Ovary (tissue), 9 donors: Measurements from ENCODE around the gene SEC22B. TPM values are rescaled to one million over a fixed set of nuclear protein-coding genes. Genes with fewer than 3 reads are reported as not detected.
"Not testable (repeated sequence)": the region's sequence is repeated elsewhere in the genome, so short reads cannot be mapped to it uniquely, and the experiment has no call there.

Experiments used
- DNase-seq, 5 donors: peaks; one replicate each; pipeline ENCODE4 v3.0.0-alpha.2; 2019 to 2020
- H3K27ac ChIP-seq, 2 donors: fragments of 200-600 bp; one replicate each; pipeline versions ENCODE4 v1.5.1 to v1.8.0; 2019 to 2022
- H3K27me3 ChIP-seq: fragments of 200-600 bp; one replicate; pipeline ENCODE4 v1.8.0; 2022
- H3K36me3 ChIP-seq: fragments of 200-600 bp; sonication (generic); one replicate; pipeline ENCODE4 v1.5.1; 2019
- H3K4me1 ChIP-seq: one replicate; pipeline ENCODE4 v1.8.1; 2013; ENCODE audit warnings: mild to moderate bottlenecking, moderate library complexity; ENCODE audit not compliant: insufficient read depth
- H3K4me3 ChIP-seq: fragments of 200-600 bp; sonication (generic); one replicate; pipeline ENCODE4 v1.5.1; 2017
- H3K9me3 ChIP-seq, 2 donors: fragments of 200-600 bp in 1 of 2; sonication (generic) in 1 of 2; one replicate each; pipeline versions ENCODE4 v1.5.1 to v1.8.1; 2013 to 2019; ENCODE audit warnings: mild to moderate bottlenecking in 1 of 2, moderate library complexity in 1 of 2
- EP300 ChIP-seq: sonication (generic); formaldehyde crosslinking; IDR thresholded peaks from one replicate; pipeline ENCODE4 v1.6.1; 2017; ENCODE audit warnings: antibody characterized with exemption
- POLR2A ChIP-seq: fragments of 450-650 bp; IDR thresholded peaks from one replicate; pipeline ENCODE4 v1.6.1; 2017; ENCODE audit warnings: antibody characterized with exemption, mild to moderate bottlenecking, moderate library complexity
- WGBS, 3 donors: extraction: QIAGEN DNeasy Blood & Tissue Kit in 1 of 3; methylation state at CpG; one replicate each; pipeline versions ENCODE4 v1.1.5 to v1.1.7; 2013 to 2017; 5-methylcytosine and 5-hydroxymethylcytosine counted together
- intact Hi-C, 4 donors: fragments of 100-400 bp; cut with DNase I; formaldehyde crosslinking; loops; one replicate each; pipeline versions ENCODE4 v1.11.0 to v1.15.1; 2022 to 2023
- polyA plus RNA-seq, 2 donors: library from polyadenylated mRNA; stranded (reverse); fragments of 200-250 nt in 1 of 2; fragments of 350-450 nt in 1 of 2; fragmentation: Illumina TruSeq in 1 of 2; extraction: RNeasy Lipid Tissue Mini Kit (QIAGEN cat#74804) in 1 of 2; gene quantifications; one replicate each; pipeline ENCODE4 v1.2.3, GENCODE V29; 2013 to 2014
- total RNA-seq, 7 donors: library from RNA; depleted of rRNA in 2 of 7; stranded (reverse); fragments of >200 nt in 2 of 7; fragmentation: NEBNext Ultra II Directional in 3 of 7; extraction: Animal tissue kit (Norgen Biotek cat#: 25700) in 3 of 7; gene quantifications; one replicate each; pipeline versions ENCODE4 v1.1.0 to v1.2.4, GENCODE V29; 2016 to 2023
- TF ChIP-seq, protein P1 (sequence below), 3 donors: fragments of 450-650 bp in 2 of 3; fragments of 200-600 bp in 1 of 3; IDR thresholded peaks; one replicate each; pipeline versions ENCODE4 v1.5.1 to v1.8.0; 2016 to 2022; ENCODE audit warnings: antibody characterized with exemption in 3 of 3, mild to moderate bottlenecking in 1 of 3
- donor health status: DM: no; HTN: no; CAD: no; lungs with moderate emphysema.
- donor health status: DM: no; HTN: no; CAD: no.
- donor health status: Bipolar disorder and iron deficiency.
- donor health status: DM: yes; HTN: yes; CAD: no.
- donor health status: DM: no; HTN: no; CAD: no.
- donor health status: DM: yes; HTN: yes; CAD: no.

Gene SEC22B
- total and polyA plus RNA-seq, 9 donors, result 14.6 to 34.6 (median 27.4) TPM

DNA sequence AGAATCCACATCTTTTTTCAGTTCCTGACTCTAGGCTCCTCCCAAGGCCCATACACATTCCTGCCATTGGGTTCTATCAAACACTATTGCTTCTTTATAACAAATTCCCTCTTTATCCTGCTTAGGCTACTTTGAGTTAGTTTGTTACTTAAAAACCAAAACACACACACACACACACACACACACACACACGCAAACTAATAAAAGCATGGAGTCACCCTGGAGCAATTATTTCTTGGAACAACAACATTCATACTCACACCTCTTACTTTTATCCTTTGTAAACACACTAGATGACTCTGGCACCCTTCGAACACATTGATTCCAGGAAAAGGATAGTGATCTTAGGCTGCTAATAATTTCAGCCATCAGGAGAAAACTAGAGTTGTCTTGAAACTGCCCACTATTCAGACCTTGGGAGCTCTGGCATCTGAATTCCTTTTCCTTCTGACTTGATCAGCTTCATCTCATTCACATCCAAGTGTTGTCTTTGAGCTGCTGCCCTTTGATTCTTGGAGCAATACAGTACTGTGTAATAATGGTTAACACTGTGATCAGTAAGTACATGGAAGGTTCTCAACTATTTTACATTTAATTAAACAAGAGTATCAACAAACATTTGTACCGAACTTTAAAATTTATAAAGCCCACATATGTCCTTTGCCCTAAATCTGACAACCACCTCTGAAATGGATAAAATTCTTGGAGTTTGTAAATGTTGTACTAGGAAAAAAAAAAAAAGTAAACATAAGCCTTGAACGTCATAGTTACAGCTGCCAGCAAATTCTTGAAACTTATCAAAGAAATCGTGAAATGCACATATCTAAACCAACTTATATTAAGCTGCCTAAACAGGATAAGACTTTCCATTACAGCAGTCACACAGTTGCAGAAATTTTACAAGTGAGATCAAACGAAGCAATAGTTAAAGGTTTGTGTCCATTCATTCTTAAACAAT lies 2.8 kb upstream of the SEC22B start:
- Histone ChIP-seq H3K36me3 (no peaks in the 10 kb centered on the region), H3K27me3 (no peaks in the 10 kb centered on the region), H3K4me3 (no peak overlapping the region), H3K4me1 (peaks cover 5% of the 10 kb centered on the region), H3K27ac (peak overlapping the region in 1 of 2 donors; percentile 53), H3K9me3 (no peaks in the 10 kb centered on the region)
- DNase-seq, result no peak
- intact Hi-C loops, result no loop called here
- WGBS, 3 donors, result 27 to 31% (median 29%) methylated on average over 6 of the region's 6 CpGs
- TF ChIP-seq EP300 (no peak), POLR2A (no peak)
- TF ChIP-seq, protein P1, sequence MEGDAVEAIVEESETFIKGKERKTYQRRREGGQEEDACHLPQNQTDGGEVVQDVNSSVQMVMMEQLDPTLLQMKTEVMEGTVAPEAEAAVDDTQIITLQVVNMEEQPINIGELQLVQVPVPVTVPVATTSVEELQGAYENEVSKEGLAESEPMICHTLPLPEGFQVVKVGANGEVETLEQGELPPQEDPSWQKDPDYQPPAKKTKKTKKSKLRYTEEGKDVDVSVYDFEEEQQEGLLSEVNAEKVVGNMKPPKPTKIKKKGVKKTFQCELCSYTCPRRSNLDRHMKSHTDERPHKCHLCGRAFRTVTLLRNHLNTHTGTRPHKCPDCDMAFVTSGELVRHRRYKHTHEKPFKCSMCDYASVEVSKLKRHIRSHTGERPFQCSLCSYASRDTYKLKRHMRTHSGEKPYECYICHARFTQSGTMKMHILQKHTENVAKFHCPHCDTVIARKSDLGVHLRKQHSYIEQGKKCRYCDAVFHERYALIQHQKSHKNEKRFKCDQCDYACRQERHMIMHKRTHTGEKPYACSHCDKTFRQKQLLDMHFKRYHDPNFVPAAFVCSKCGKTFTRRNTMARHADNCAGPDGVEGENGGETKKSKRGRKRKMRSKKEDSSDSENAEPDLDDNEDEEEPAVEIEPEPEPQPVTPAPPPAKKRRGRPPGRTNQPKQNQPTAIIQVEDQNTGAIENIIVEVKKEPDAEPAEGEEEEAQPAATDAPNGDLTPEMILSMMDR (IDR thresholded peaks at IDR 0.05), result no peak

DNA sequence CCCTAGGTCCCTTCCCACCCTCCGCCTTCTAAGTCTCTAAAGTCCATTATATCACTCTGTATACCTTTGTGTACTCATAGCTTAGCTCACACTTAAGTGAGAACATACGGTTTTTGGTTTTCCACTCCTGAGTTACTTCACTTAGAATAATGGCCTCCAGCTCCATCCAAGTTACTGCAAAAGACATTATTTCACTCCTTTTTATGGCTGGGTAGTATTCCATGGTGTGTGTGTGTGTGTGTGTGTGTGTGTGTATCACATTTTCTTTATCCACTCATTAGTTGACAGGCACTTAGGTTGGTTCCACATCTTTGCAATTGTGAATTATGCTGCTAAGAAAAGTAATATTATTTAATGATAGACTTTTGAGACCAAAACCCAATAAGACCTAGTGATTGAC lies 1.7 kb upstream of the SEC22B start:
- H3K9me3 ChIP-seq, H3K4me1 ChIP-seq, H3K36me3 ChIP-seq, intact Hi-C loops, H3K27ac ChIP-seq, DNase-seq, H3K4me3 ChIP-seq, H3K27me3 ChIP-seq: not testable (repeated sequence)
- WGBS, 3 donors, result 93 to 97% (median 94%) methylated on average over 2 of the region's 2 CpGs

DNA sequence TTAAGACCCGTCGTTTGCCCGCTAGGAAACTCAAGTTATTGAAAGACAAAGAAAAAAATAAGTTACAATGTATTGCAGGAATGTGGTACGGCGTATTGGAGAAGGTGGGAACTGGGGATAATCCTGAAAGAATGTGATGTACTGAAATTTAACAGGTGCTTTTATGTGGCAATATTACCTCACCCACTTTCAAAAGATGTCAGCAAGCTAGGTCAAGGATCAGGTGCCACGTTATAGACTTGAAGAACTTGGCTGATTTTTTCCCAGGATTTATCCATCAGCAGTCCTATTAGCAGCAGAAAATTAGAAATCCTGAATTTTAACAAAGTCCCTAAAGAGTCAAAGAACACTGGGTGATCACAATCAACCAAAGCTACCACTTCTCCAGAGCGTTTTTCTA lies 632 bp downstream of the SEC22B start:
- 0 to 3% (median 2%) methylated on average over 7 of the region's 7 CpGs for WGBS, 3 donors
- intact Hi-C loops, H3K36me3 ChIP-seq, DNase-seq, H3K4me1 ChIP-seq, H3K27me3 ChIP-seq, H3K9me3 ChIP-seq: not testable (repeated sequence)
- Histone ChIP-seq H3K27ac (peak overlapping the region; percentile 65 to 81), H3K4me3 (peak overlapping the region; percentile 90)

DNA sequence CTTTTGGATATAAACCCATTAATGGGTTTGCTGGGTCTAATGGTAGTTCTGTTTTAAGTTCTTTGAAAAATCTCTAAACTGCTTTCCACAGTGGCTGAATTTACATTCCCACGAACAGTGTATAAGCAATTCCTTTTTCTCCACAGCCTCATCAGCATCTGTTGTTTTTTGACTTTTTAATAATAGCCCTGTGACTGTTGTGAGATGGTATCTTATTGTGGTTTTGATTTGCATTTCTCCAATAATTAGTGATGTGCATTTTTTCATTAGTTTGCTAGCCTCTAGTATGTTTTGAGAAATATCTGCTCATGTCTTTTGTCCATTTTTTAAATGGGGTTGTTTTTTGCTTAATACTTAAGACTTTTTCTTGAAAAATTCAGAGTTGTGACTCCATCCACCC lies 11.6 kb downstream of the SEC22B start:
- H3K36me3 ChIP-seq, H3K27ac ChIP-seq, DNase-seq, H3K9me3 ChIP-seq, H3K27me3 ChIP-seq, intact Hi-C loops, H3K4me3 ChIP-seq, H3K4me1 ChIP-seq: not testable (repeated sequence)
- WGBS, 3 donors, result 87 to 100% (median 100%) methylated on average over 1 of the region's 1 CpG

DNA sequence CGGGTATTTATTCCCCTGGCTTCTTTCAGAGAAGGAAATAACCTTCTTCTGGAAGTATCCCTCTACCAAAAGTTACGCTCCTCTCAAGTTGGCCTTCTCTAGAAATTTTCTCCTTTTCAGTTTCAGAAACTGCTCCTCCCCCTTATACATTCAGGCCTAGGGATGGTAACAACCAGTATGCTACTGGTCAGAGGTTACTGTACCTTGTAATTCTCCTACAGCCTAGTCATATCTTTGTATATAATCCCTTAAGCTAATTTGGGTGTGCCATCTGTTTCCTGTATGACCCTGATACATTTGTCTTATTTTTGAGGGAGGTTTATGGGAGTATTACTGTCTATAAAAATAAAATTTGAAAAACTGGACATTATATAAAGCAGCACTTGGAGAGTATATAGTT lies 14.3 kb downstream of the SEC22B start:
- H3K9me3 ChIP-seq, H3K36me3 ChIP-seq, DNase-seq, H3K4me3 ChIP-seq, H3K27ac ChIP-seq, H3K4me1 ChIP-seq, H3K27me3 ChIP-seq, intact Hi-C loops: not testable (repeated sequence)
- WGBS, 3 donors, result 67 to 100% methylated on average over 1 of the region's 2 CpGs; no CpG with 5 or more reads in 1 of the 3 donors

DNA sequence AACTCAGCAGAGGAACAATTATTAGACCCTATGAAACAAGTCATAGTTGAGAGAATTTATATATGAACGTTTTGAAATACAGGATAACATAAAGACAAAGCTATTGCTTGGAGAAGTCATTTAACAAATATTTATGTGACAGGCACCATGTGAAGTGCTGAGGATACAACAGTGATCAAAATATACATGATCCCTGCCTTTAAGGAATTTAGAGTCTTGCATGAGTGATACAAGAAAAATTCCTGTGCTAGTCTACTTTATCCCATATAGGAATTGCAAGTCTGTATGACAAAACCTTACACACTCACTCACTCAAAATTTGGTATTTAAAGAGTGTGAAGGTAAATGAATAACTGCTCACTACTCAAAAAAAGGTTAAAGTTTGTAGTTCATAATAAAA lies 17.8 kb downstream of the SEC22B start:
- H3K27ac ChIP-seq, H3K27me3 ChIP-seq, intact Hi-C loops, DNase-seq, H3K9me3 ChIP-seq, H3K4me3 ChIP-seq, H3K4me1 ChIP-seq, H3K36me3 ChIP-seq: not testable (repeated sequence)
- no CpG with 5 or more reads among the region's 1 CpG for WGBS, 3 donors

DNA sequence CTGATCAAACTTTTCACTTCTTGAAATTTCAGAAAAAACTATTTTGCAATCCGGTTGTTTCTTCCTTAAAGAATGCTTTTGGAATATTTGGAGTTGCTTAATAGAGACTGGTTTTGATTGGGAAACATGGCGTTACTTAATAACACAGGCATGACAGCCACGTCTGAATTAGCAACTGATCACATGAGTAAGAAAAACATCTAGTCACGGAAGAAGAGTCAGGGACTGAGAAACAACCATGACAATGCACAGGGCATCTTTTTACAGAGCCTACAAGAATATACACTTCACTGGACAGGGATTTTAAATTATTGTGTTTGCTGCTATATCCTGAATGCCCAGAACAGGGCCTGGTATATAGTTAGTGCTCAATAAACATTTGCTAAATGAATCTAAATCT lies 18.2 kb downstream of the SEC22B start:
- H3K4me1 ChIP-seq, intact Hi-C loops, H3K27me3 ChIP-seq, H3K4me3 ChIP-seq, H3K27ac ChIP-seq, H3K36me3 ChIP-seq, DNase-seq, H3K9me3 ChIP-seq: not testable (repeated sequence)
- 50% methylated on average over 1 of the region's 4 CpGs; no CpG with 5 or more reads in 2 of the 3 donors for WGBS, 3 donors

DNA sequence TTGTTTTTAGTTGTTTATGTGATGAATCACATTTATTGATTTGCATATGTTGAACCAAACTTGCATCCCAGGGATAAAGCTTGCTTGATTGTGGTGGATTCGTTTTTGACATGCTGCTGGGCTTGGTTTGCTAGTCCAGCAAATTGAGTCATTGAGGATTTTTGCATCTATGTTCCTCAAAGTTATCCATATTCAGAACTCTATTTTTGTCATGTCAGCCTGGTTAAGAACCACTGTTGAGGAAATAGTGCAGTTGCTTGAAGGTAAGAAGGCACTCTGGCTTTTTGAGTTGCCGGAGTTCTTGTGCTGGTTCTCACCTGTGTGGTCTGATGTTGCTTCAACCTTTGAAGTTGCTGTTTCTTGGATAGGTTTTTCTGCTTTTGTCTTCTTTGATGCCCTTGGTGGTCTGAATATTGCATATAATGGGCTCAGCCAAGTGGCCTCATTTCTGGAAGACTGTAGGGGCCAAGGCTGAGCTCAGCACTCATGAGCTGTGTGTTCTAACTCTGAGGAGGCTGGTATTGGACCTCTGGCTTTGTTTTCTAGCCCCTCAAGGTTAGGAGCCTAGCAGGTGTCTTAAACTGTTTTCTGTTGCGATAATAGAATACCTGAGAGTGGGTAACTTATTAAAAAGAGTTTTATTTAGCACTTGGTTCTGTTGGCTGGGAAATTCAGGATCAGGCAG lies 26.0 kb downstream of the SEC22B start:
- H3K36me3 ChIP-seq, H3K27ac ChIP-seq, H3K4me1 ChIP-seq, H3K4me3 ChIP-seq, DNase-seq, H3K9me3 ChIP-seq, H3K27me3 ChIP-seq, intact Hi-C loops: not testable (repeated sequence)
- 95 to 100% (median 100%) methylated on average over 2 of the region's 3 CpGs for WGBS, 3 donors

DNA sequence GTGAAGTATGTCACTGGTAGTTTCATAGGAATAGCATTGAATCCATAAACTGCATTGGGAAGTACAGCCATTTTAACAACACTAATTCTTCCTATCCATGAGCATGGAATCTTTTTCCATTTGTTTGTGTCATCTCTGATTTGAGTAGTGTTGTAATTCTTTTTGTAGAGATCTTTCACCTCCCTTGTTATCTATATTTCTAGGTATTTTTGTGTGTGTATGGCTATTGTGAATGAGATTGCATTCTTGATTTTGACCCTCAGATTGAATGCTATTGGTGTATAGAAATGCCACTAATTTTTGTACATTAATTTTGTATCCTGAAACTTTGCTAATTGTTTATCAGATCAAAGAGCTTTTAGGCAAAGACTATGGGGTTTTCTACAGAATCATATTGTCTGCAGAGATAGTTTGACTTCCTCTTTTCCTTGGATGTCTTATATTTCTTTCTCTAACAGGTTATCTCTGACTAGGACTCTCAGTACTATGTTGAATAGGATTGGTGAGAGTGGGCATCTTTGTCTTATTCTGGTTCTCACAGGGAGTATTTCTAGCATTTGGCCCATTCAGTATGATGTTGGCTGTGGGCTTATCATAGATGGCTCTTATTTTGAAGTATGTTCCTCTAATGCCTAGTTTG lies 26.8 kb downstream of the SEC22B start:
- H3K27me3 ChIP-seq, H3K27ac ChIP-seq, H3K4me3 ChIP-seq, H3K4me1 ChIP-seq, DNase-seq, H3K36me3 ChIP-seq, H3K9me3 ChIP-seq, intact Hi-C loops: not testable (repeated sequence)

DNA sequence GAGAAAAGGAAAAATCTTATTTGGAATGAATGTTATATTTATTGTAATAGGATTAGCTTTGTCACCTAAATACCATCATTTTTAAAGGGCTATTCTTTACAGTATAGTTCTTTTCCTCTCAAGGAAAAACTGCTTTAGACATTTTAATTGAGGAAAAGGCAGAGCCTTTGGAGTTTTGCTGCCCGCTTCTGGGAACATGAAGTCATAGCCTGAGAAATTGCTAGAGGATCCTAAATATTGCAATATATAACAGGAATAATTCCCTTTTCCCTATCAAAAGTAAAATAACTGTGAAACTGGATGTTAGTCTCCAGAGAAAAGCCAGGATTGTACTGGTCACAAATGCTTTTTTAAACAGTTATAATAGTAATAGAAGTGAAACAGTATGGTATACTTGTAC lies 30.5 kb downstream of the SEC22B start:
- DNase-seq, H3K9me3 ChIP-seq, H3K27me3 ChIP-seq, H3K4me3 ChIP-seq, H3K36me3 ChIP-seq, intact Hi-C loops, H3K4me1 ChIP-seq, H3K27ac ChIP-seq: not testable (repeated sequence)
- WGBS, 3 donors, result 0% methylated on average over 1 of the region's 1 CpG; no CpG with 5 or more reads in 2 of the 3 donors
